Bronchial epithelial cell (primary cell): ENCODE data around the gene ZSCAN26. TPM values are rescaled to one million over a fixed set of nuclear protein-coding genes. Genes with fewer than 3 reads are reported as not detected.
A peak's percentile ranks its signal among the peaks of the same experiment; 100 is the strongest.

Experiments
- DNase-seq: peaks from one replicate; pipeline ENCODE4 v3.0.0-alpha.2; 2010; ENCODE audit warnings: low read depth
- FAIRE-seq: peaks from 2 replicates; lab custom pipeline; 2011; peaks lifted over from hg19 to GRCh38; lab: Jason Lieb, UNC
- H3K27me3 ChIP-seq: 2 replicates; pipeline ENCODE4 v1.5.1; 2011; ENCODE audit warnings: low read length; ENCODE audit not compliant: control insufficient read depth, insufficient read depth
- H3K36me3 ChIP-seq: 2 replicates; pipeline ENCODE4 v1.5.1; 2011; ENCODE audit warnings: low read length; ENCODE audit not compliant: control insufficient read depth, insufficient read depth
- H3K4me3 ChIP-seq: 2 replicates; pipeline ENCODE4 v1.5.1; 2011; ENCODE audit warnings: mild to moderate bottlenecking, low read depth, low read length, control low read depth
- total RNA-seq: library from RNA; depleted of rRNA; stranded (reverse); fragments of >200 nt; gene quantifications from 2 replicates; pipeline ENCODE4 v1.2.1, GENCODE V29; 2014
- TF ChIP-seq, protein P1 (sequence below): IDR thresholded peaks from 2 replicates; pipeline ENCODE4 v1.5.1; 2011; ENCODE audit warnings: mild to moderate bottlenecking, moderate library complexity, low read length, control low read depth, inconsistent platforms; ENCODE audit not compliant: insufficient read depth, severe bottlenecking

Gene ZSCAN26
- total RNA-seq, 1 donor from 2014 or later: 8.7 TPM

DNA sequence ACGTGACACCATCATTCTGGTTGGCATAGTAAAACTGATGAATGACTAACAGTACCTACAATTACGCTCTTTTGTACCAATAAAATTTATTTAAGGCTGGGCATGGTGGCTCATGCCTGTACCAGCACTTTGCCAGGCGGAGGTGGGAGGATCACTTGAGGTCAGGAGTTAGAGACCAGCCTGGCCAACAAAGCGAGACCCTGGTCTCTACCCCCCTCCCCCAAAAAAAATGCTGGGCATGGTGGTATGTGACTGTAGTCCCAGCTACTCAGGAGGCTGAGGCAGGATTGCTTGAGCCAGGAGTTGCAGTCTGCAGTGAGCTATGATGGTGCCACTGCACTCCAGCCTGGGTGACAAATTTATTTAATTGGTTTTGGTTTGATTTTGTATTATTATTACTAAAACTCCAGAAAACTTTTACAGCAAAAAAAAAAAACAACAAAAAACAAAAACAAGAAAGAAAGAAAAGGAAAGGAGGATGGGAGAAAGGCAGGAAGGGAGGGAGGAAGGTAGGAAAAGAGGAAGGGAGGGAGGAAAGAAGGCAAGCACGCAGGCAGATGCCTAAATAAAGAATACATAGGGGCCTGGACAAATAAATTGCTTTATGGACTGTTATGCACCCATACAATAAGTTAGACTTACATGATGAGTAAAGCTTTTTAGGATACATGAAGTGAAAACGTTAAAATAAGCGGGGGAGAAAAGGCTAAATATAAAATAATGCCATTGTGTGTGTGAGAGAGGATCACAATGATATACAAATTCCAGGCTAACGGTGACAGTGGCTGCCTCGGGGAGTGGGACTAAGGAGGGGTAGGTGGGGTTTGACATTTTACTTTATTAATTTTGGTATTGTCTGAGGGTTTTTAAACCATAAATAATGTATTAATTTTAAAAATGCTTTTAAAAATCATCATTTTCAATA, 42.5 kb upstream of the ZSCAN26 start:
- Histone ChIP-seq H3K36me3 (peaks cover 7% of the 10 kb centered on the region), H3K27me3 (peaks cover 2% of the 10 kb centered on the region), H3K4me3 (peak overlapping the region; percentile 62)
- DNase-seq (no peak), FAIRE-seq (no peak)
- TF ChIP-seq, protein P1, sequence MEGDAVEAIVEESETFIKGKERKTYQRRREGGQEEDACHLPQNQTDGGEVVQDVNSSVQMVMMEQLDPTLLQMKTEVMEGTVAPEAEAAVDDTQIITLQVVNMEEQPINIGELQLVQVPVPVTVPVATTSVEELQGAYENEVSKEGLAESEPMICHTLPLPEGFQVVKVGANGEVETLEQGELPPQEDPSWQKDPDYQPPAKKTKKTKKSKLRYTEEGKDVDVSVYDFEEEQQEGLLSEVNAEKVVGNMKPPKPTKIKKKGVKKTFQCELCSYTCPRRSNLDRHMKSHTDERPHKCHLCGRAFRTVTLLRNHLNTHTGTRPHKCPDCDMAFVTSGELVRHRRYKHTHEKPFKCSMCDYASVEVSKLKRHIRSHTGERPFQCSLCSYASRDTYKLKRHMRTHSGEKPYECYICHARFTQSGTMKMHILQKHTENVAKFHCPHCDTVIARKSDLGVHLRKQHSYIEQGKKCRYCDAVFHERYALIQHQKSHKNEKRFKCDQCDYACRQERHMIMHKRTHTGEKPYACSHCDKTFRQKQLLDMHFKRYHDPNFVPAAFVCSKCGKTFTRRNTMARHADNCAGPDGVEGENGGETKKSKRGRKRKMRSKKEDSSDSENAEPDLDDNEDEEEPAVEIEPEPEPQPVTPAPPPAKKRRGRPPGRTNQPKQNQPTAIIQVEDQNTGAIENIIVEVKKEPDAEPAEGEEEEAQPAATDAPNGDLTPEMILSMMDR: no peak

DNA sequence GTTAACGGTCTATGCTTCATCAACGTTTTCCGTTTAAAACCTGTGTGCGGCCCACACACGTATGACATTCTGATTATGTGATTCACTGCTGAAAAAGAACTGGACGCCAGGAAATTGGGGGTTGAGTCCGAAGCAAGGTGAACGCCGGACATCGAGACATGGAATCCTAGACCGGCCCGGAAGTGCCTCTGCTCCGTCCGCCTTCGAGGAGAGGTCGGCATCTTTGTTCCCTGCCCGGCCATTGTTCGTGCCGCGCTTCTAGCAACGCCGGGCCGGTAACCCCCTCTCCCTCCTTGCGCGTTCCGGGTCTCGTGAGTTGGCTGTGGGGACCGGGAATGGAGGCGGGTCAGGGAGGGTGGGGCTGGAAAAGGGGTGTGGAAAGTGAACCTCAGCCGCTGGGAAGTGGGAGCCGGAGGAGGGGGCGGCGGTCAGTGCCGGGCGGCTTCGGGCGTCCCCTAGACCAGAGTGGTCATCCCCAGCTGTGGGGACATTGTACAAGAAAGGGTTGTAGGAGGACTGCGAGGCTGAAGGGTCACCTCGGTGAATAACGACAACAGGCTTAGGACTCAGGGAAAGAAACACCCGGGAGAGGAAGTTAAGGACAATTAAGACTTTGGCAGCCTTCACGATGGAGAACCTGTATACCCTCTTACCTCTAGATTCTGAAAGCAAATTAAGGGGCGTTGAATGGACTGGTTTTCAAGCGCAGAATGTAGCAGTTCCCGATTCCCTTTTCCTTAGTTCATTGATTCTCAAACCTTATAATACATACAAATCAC, 41.7 kb upstream of the ZSCAN26 start, which contains the start of gene ZSCAN9:
ZSCAN9 (plus strand) TSS at position 220 of the 779 bp plus-strand sequence. CDS start 1,810 bp downstream, outside the sequence.
- TF ChIP-seq, protein P1: no peak
- DNase-seq (peak; percentile 67), FAIRE-seq (no peak)

DNA sequence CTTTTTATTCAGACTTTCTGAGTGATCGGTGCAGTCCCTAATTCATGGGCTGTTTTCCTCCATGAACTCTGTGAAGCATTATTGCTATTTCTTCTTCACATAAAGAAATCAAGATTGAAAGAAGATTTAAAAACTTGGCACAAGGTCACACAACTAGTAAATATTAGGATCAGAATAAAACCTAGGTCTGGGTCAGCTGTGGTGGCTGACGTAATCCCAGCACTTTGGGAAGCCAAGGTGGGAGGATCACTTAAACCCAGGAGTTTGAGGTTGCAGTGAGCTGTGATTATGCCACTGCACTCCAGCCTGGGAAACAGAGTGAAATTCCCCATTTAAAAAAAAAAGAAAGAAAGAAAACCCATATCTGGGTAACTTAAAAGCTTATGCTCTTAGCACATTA, 40.5 kb upstream of the ZSCAN26 start:
- no peaks in the 10 kb centered on the region for H3K27me3 ChIP-seq
- H3K4me3 ChIP-seq: no peak overlapping the region
- peaks cover 7% of the 10 kb centered on the region for H3K36me3 ChIP-seq
- no peak for DNase-seq
- TF ChIP-seq, protein P1: no peak
- no peak for FAIRE-seq

More for the DNA sequence above, 41.7 kb upstream of the ZSCAN26 start, which contains the start of gene ZSCAN9:
- H3K4me3 ChIP-seq: peak within 1 kb of the TSS; percentile 62
- peaks cover 2% of the 10 kb centered on the region for H3K27me3 ChIP-seq
- peaks cover 7% of the 10 kb centered on the region for H3K36me3 ChIP-seq

DNA sequence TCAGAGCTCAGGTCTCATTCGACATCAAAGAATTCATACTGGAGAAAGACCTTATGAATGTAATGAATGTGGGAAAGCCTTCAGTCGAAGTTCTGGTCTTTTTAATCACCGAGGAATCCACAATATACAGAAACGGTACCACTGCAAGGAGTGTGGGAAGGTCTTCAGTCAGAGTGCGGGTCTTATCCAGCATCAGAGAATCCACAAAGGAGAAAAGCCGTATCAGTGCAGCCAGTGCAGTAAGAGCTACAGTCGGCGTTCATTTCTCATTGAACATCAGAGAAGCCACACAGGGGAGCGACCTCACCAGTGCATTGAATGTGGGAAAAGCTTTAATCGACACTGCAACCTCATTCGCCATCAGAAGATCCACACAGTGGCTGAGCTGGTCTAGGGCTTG, 34.2 kb upstream of the ZSCAN26 start:
- FAIRE-seq: no peak

DNA sequence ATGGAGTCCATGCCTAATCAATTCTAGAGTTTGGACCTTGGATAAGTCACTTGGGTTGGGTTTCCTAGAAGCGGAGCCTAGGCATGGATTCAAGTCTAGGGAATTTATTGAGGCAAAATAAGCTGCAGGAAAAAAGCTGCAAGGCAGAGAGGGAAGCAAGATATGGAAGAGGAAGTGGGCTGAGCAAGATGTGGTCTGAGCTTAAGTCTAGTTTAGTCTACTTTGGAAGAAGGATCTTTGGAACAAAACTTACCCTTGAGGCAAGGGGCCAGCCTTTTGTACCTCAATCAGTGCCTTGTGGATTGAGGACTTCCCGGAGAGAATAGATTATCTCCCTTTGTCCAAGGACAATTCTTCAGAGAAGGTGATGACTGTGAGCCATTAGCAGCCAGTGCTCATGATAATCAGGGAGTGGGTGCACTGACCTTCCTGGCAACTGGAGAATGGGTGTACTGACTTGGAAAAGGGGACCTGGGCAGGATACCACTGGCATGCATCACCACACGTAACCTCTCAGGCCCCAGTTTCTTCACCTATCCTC, 31.0 kb upstream of the ZSCAN26 start:
- peaks cover 2% of the 10 kb centered on the region for H3K36me3 ChIP-seq
- H3K27me3 ChIP-seq: no peaks in the 10 kb centered on the region
- no peak overlapping the region for H3K4me3 ChIP-seq
- TF ChIP-seq, protein P1: no peak
- DNase-seq (no peak), FAIRE-seq (peak; percentile 50)

More for the DNA sequence above, 34.2 kb upstream of the ZSCAN26 start:
- peaks cover 7% of the 10 kb centered on the region for H3K36me3 ChIP-seq
- DNase-seq: no peak
- TF ChIP-seq, protein P1: no peak
- H3K27me3 ChIP-seq: no peaks in the 10 kb centered on the region
- H3K4me3 ChIP-seq: no peak overlapping the region
